Stomach smooth muscle (tissue), 2 donors: Measurements from ENCODE around the gene THSD7B.

ENCODE experiments used
- H3K27ac ChIP-seq: one replicate; pipeline ENCODE4 v1.7.0; 2013; ENCODE audit warnings: mild to moderate bottlenecking, low read length, inconsistent platforms
- H3K27me3 ChIP-seq, 2 donors: one replicate each; pipeline ENCODE4 v1.7.0; 2013; ENCODE audit warnings: low read length in 2 of 2; ENCODE audit not compliant: insufficient read depth in 2 of 2, control insufficient read depth in 1 of 2
- H3K36me3 ChIP-seq, 2 donors: one replicate each; pipeline ENCODE4 v1.7.0; 2013; ENCODE audit warnings: low read length in 2 of 2; ENCODE audit not compliant: control insufficient read depth in 2 of 2, insufficient read depth in 2 of 2
- H3K4me1 ChIP-seq: one replicate; pipeline ENCODE4 v1.7.0; 2013; ENCODE audit warnings: low read length; ENCODE audit not compliant: control insufficient read depth, insufficient read depth
- H3K4me3 ChIP-seq, 2 donors: one replicate each; pipeline ENCODE4 v1.7.0; 2013; ENCODE audit warnings: low read length in 2 of 2
- H3K9ac ChIP-seq, 2 donors: one replicate each; pipeline ENCODE4 v1.7.0; 2013; ENCODE audit warnings: low read length in 2 of 2, mild to moderate bottlenecking in 1 of 2
- H3K9me3 ChIP-seq, 2 donors: one replicate each; pipeline ENCODE4 v1.7.0; 2013; ENCODE audit warnings: low read length in 2 of 2; ENCODE audit not compliant: control insufficient read depth in 2 of 2
- donor health status: healthy.
- donor health status: Pancreatic carcinoma.

The THSD7B gene

GRCh38 chr2:136986605-136987221, 221.4 kb downstream of the THSD7B start:
- Histone ChIP-seq H3K9me3 (no peaks in the 10 kb centered on the region), H3K4me1 (no peaks in the 10 kb centered on the region), H3K9ac (no peak overlapping the region), H3K36me3 (no peaks in the 10 kb centered on the region), H3K27me3 (no peaks in the 10 kb centered on the region), H3K27ac (no peak overlapping the region), H3K4me3 (no peak overlapping the region)

- Histone ChIP-seq H3K36me3 (no peaks in the 10 kb centered on the region), H3K27ac (no peak overlapping the region), H3K4me3 (no peak overlapping the region), H3K9me3 (no peaks in the 10 kb centered on the region), H3K27me3 (no peaks in the 10 kb centered on the region), H3K4me1 (no peaks in the 10 kb centered on the region), H3K9ac (no peak overlapping the region)
Measured at GRCh38 chr2:136990316-136990715, 225.0 kb downstream of the THSD7B start.

- H3K27me3 ChIP-seq: no peaks in the 10 kb centered on the region
- H3K4me1 ChIP-seq: no peaks in the 10 kb centered on the region
- no peak overlapping the region for H3K27ac ChIP-seq
- H3K36me3 ChIP-seq: no peaks in the 10 kb centered on the region
- H3K9me3 ChIP-seq: no peaks in the 10 kb centered on the region
- H3K9ac ChIP-seq: no peak overlapping the region
- H3K4me3 ChIP-seq: no peak overlapping the region
Measured at GRCh38 chr2:136994793-136995192, 229.4 kb downstream of the THSD7B start.

- H3K4me1 ChIP-seq: no peaks in the 10 kb centered on the region
- no peaks in the 10 kb centered on the region for H3K36me3 ChIP-seq
- H3K9me3 ChIP-seq: no peaks in the 10 kb centered on the region
- H3K4me3 ChIP-seq: no peak overlapping the region
- H3K9ac ChIP-seq: no peak overlapping the region
- H3K27me3 ChIP-seq: no peaks in the 10 kb centered on the region
- H3K27ac ChIP-seq: no peak overlapping the region
Measured at GRCh38 chr2:136997557-136997956, 232.2 kb downstream of the THSD7B start.

- Histone ChIP-seq H3K27ac (no peak overlapping the region), H3K9ac (no peak overlapping the region)
Measured at GRCh38 chr2:137000811-137001210, 235.5 kb downstream of the THSD7B start.

GRCh38 chr2:137002896-137003295, 237.6 kb downstream of the THSD7B start:
- H3K27ac ChIP-seq: no peak overlapping the region
- no peaks in the 10 kb centered on the region for H3K27me3 ChIP-seq
- no peaks in the 10 kb centered on the region for H3K9me3 ChIP-seq
- no peaks in the 10 kb centered on the region for H3K4me1 ChIP-seq
- no peaks in the 10 kb centered on the region for H3K36me3 ChIP-seq
- H3K9ac ChIP-seq: no peak overlapping the region
- no peak overlapping the region for H3K4me3 ChIP-seq

More at GRCh38 chr2:137000811-137001210, 235.5 kb downstream of the THSD7B start:
- Histone ChIP-seq H3K4me3 (no peak overlapping the region), H3K4me1 (no peaks in the 10 kb centered on the region), H3K9me3 (no peaks in the 10 kb centered on the region), H3K27me3 (no peaks in the 10 kb centered on the region), H3K36me3 (no peaks in the 10 kb centered on the region)

- Histone ChIP-seq H3K4me1 (no peaks in the 10 kb centered on the region), H3K36me3 (no peaks in the 10 kb centered on the region), H3K9me3 (no peaks in the 10 kb centered on the region), H3K4me3 (no peak overlapping the region), H3K27ac (no peak overlapping the region), H3K9ac (no peak overlapping the region), H3K27me3 (no peaks in the 10 kb centered on the region)
Measured at GRCh38 chr2:137005210-137005609, 239.9 kb downstream of the THSD7B start.

- Histone ChIP-seq H3K9ac (no peak overlapping the region), H3K27ac (no peak overlapping the region), H3K4me1 (no peaks in the 10 kb centered on the region), H3K27me3 (no peaks in the 10 kb centered on the region), H3K9me3 (no peaks in the 10 kb centered on the region), H3K36me3 (no peaks in the 10 kb centered on the region), H3K4me3 (no peak overlapping the region)
Measured at GRCh38 chr2:137007938-137008337, 242.6 kb downstream of the THSD7B start.

GRCh38 chr2:137009953-137010352, 244.6 kb downstream of the THSD7B start:
- H3K4me3 ChIP-seq: no peak overlapping the region
- no peaks in the 10 kb centered on the region for H3K9me3 ChIP-seq
- no peaks in the 10 kb centered on the region for H3K4me1 ChIP-seq
- no peaks in the 10 kb centered on the region for H3K27me3 ChIP-seq
- no peak overlapping the region for H3K9ac ChIP-seq
- H3K27ac ChIP-seq: no peak overlapping the region
- H3K36me3 ChIP-seq: no peaks in the 10 kb centered on the region

GRCh38 chr2:137020452-137021196, 255.3 kb downstream of the THSD7B start:
- Histone ChIP-seq H3K36me3 (no peaks in the 10 kb centered on the region), H3K9me3 (no peaks in the 10 kb centered on the region), H3K9ac (no peak overlapping the region), H3K27me3 (no peaks in the 10 kb centered on the region), H3K4me1 (no peaks in the 10 kb centered on the region), H3K27ac (no peak overlapping the region), H3K4me3 (no peak overlapping the region)

GRCh38 chr2:137021763-137022162, 256.4 kb downstream of the THSD7B start:
- Histone ChIP-seq H3K9ac (no peak overlapping the region), H3K36me3 (no peaks in the 10 kb centered on the region), H3K4me3 (no peak overlapping the region), H3K4me1 (no peaks in the 10 kb centered on the region), H3K27me3 (no peaks in the 10 kb centered on the region), H3K9me3 (no peaks in the 10 kb centered on the region), H3K27ac (no peak overlapping the region)
